K562 (cell line): Measurements from ENCODE around the gene KDM2A. TPM values are rescaled to one million over a fixed set of nuclear protein-coding genes. Genes with fewer than 3 reads are reported as not detected.

Source experiments
- CEBPB ChIP-seq: fragments of 450-650 bp; IDR thresholded peaks from 2 replicates; pipeline ENCODE4 v1.6.1; 2016; ENCODE audit warnings: missing genetic modification characterization, missing compliant biosample characterization
- CHD1 ChIP-seq: fragments of 200-600 bp; sonication (generic); IDR thresholded peaks from one replicate; pipeline ENCODE4 v1.6.1; 2012; ENCODE audit warnings: mild to moderate bottlenecking, moderate library complexity, low read length, inconsistent platforms
- ETS2 ChIP-seq: IDR thresholded peaks from 2 replicates; pipeline ENCODE4 v1.6.1; 2016; ENCODE audit warnings: borderline replicate concordance, missing genetic modification characterization, mild to moderate bottlenecking, moderate library complexity, missing compliant biosample characterization; ENCODE audit not compliant: poor library complexity, severe bottlenecking
- NCOA1 ChIP-seq: fragments of 450-650 bp; IDR thresholded peaks from 2 replicates; pipeline ENCODE4 v1.6.1; 2016; ENCODE audit warnings: low read depth
- PURB ChIP-seq: sonication (generic); formaldehyde crosslinking; IDR thresholded peaks from 2 replicates; pipeline ENCODE4 v1.9.0; 2021; ENCODE audit warnings: low read depth, mild to moderate bottlenecking, missing genetic modification reagents
- RBM14 ChIP-seq: fragments of 200-400 bp; formaldehyde crosslinking; IDR thresholded peaks from 2 replicates; pipeline ENCODE4 v1.6.1; 2018; ENCODE audit warnings: low read depth, mild to moderate bottlenecking, low read length, moderate library complexity, borderline replicate concordance; ENCODE audit not compliant: insufficient read depth
- SP1 ChIP-seq: sonication (generic); formaldehyde crosslinking; IDR thresholded peaks from 2 replicates; pipeline ENCODE4 v1.8.1; 2022; ENCODE audit warnings: mild to moderate bottlenecking, missing genetic modification reagents
- ZNF124 ChIP-seq: sonication (generic); formaldehyde crosslinking; IDR thresholded peaks from 2 replicates; pipeline ENCODE4 v1.8.1; 2022; ENCODE audit warnings: missing genetic modification reagents
- ZNF23 ChIP-seq: fragments of 250-450 bp; sonication (Bioruptor Pico); IDR thresholded peaks from 2 replicates; pipeline ENCODE4 v1.4.0; 2020; ENCODE audit warnings: mild to moderate bottlenecking
- ZNF431 ChIP-seq: sonication (generic); formaldehyde crosslinking; IDR thresholded peaks from 2 replicates; pipeline ENCODE4 v1.8.0; 2022; ENCODE audit warnings: mild to moderate bottlenecking, missing genetic modification reagents
- polyA plus RNA-seq, 8 experiments: library from polyadenylated mRNA; depleted of rRNA in 4 of 8; stranded (reverse) in 5 of 8; unstranded in 3 of 8; fragments of >200 nt; fragmentation: Nextera tagmentation in 2 of 8; fragmentation: Illumina TruSeq in 1 of 8; extraction: Ambion mirVana in 2 of 8; extraction: Trizol in 1 of 8; gene quantifications; 2 replicates each; pipeline versions ENCODE4 v1.2.1 to v1.2.3, GENCODE V29; 2011 to 2014; ENCODE audit warnings: inconsistent platforms in 1 of 8, missing spikeins in 1 of 8
- total RNA-seq, 7 experiments: library from RNA; depleted of rRNA in 6 of 7; stranded (reverse); fragments of >200 nt in 6 of 7; fragmentation: Illumina TruSeq in 2 of 7; extraction: Trizol in 2 of 7; gene quantifications; 2 replicates each; pipeline versions ENCODE4 v1.2.1 to v1.2.3, GENCODE V29; 2011 to 2021; ENCODE audit warnings: low replicate concordance in 1 of 7
- TF ChIP-seq, protein P1 (sequence below): fragments of 200-600 bp; sonication (generic); IDR thresholded peaks from one replicate; pipeline ENCODE4 v1.6.1; 2012; ENCODE audit warnings: mild to moderate bottlenecking, low read depth, low read length, inconsistent platforms
- TF ChIP-seq, protein P2 (sequence below), 2 experiments: fragments of 450-650 bp; conservative IDR thresholded peaks; 2 replicates each; pipeline ENCODE4 v1.6.1; 2017; ENCODE audit warnings: mild to moderate bottlenecking in 2 of 2, moderate library complexity in 2 of 2
- TF ChIP-seq, protein P3 (sequence below): fragments of 250-450 bp; sonication (Bioruptor Pico); IDR thresholded peaks from 2 replicates; pipeline ENCODE4 v1.8.0; 2021; ENCODE audit warnings: borderline replicate concordance, mild to moderate bottlenecking, moderate library complexity; ENCODE audit not compliant: poor library complexity, severe bottlenecking

The KDM2A gene
- total and polyA plus RNA-seq, 9 of the 15 experiments (the other 6 are each of a cell fraction or from before 2014, with no cell fraction given): 5.0 to 39.3 (median 21.3) TPM

DNA sequence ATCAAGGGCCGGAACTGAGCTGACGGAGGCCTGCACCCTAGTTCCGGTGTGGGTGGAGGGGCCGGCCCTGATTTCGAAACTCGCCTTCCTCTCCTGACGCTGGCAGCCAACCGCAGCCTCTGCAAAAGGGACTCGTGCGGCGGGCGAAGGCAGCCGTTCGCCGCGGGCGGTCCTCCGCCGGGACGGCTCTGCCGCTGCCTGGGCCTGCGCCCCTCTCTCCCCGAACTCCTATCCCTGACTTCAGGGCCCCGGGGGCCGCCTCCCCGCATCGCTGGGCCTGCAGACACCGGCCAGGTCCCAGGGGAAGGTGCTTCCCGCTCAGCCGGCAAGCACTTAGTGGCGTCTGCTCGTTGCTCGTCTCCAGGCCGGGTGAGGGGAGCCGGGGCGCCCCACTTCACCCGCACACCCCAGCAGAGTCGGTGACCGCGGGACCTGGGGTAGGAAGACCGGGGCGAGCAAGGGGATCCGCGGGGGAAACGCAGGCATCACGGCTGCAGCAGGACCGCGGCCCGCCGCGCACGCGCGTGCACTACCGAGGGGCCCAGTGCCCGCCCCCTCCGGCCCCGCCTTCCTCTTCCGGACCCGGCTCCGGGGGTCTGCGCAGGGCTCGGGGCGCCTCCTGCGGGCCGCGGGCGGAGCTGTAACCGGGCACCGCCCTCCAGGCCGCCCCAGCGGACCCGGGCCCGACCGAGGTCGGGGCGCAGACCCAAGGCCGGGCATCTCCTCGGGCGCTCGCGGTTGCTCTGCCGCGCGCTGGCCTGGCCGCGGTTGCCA lies 169.6 kb downstream of the KDM2A start (continued):
- TF ChIP-seq, protein P1, sequence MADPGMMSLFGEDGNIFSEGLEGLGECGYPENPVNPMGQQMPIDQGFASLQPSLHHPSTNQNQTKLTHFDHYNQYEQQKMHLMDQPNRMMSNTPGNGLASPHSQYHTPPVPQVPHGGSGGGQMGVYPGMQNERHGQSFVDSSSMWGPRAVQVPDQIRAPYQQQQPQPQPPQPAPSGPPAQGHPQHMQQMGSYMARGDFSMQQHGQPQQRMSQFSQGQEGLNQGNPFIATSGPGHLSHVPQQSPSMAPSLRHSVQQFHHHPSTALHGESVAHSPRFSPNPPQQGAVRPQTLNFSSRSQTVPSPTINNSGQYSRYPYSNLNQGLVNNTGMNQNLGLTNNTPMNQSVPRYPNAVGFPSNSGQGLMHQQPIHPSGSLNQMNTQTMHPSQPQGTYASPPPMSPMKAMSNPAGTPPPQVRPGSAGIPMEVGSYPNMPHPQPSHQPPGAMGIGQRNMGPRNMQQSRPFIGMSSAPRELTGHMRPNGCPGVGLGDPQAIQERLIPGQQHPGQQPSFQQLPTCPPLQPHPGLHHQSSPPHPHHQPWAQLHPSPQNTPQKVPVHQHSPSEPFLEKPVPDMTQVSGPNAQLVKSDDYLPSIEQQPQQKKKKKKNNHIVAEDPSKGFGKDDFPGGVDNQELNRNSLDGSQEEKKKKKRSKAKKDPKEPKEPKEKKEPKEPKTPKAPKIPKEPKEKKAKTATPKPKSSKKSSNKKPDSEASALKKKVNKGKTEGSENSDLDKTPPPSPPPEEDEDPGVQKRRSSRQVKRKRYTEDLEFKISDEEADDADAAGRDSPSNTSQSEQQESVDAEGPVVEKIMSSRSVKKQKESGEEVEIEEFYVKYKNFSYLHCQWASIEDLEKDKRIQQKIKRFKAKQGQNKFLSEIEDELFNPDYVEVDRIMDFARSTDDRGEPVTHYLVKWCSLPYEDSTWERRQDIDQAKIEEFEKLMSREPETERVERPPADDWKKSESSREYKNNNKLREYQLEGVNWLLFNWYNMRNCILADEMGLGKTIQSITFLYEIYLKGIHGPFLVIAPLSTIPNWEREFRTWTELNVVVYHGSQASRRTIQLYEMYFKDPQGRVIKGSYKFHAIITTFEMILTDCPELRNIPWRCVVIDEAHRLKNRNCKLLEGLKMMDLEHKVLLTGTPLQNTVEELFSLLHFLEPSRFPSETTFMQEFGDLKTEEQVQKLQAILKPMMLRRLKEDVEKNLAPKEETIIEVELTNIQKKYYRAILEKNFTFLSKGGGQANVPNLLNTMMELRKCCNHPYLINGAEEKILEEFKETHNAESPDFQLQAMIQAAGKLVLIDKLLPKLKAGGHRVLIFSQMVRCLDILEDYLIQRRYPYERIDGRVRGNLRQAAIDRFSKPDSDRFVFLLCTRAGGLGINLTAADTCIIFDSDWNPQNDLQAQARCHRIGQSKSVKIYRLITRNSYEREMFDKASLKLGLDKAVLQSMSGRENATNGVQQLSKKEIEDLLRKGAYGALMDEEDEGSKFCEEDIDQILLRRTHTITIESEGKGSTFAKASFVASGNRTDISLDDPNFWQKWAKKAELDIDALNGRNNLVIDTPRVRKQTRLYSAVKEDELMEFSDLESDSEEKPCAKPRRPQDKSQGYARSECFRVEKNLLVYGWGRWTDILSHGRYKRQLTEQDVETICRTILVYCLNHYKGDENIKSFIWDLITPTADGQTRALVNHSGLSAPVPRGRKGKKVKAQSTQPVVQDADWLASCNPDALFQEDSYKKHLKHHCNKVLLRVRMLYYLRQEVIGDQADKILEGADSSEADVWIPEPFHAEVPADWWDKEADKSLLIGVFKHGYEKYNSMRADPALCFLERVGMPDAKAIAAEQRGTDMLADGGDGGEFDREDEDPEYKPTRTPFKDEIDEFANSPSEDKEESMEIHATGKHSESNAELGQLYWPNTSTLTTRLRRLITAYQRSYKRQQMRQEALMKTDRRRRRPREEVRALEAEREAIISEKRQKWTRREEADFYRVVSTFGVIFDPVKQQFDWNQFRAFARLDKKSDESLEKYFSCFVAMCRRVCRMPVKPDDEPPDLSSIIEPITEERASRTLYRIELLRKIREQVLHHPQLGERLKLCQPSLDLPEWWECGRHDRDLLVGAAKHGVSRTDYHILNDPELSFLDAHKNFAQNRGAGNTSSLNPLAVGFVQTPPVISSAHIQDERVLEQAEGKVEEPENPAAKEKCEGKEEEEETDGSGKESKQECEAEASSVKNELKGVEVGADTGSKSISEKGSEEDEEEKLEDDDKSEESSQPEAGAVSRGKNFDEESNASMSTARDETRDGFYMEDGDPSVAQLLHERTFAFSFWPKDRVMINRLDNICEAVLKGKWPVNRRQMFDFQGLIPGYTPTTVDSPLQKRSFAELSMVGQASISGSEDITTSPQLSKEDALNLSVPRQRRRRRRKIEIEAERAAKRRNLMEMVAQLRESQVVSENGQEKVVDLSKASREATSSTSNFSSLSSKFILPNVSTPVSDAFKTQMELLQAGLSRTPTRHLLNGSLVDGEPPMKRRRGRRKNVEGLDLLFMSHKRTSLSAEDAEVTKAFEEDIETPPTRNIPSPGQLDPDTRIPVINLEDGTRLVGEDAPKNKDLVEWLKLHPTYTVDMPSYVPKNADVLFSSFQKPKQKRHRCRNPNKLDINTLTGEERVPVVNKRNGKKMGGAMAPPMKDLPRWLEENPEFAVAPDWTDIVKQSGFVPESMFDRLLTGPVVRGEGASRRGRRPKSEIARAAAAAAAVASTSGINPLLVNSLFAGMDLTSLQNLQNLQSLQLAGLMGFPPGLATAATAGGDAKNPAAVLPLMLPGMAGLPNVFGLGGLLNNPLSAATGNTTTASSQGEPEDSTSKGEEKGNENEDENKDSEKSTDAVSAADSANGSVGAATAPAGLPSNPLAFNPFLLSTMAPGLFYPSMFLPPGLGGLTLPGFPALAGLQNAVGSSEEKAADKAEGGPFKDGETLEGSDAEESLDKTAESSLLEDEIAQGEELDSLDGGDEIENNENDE: no peak
- TF ChIP-seq SP1 (CRISPR knock-in tag) (peak; percentile 62), CEBPB (tag) (peak; percentile 98), NCOA1 (peak; percentile 58; the same call in 1 of the 2 replicates), ZNF431 (CRISPR knock-in tag) (0 out of 2 replicates have a peak, but pooled peaks have one; percentile 47), RBM14 (peak; percentile 87; the same call in 1 of the 2 replicates), CHD1 (peak; percentile 47), ZNF124 (CRISPR knock-in tag) (no peak), ETS2 (tag) (no peak), ZNF23 (CRISPR knock-in tag) (no peak), PURB (no peak)
- TF ChIP-seq, protein P2, sequence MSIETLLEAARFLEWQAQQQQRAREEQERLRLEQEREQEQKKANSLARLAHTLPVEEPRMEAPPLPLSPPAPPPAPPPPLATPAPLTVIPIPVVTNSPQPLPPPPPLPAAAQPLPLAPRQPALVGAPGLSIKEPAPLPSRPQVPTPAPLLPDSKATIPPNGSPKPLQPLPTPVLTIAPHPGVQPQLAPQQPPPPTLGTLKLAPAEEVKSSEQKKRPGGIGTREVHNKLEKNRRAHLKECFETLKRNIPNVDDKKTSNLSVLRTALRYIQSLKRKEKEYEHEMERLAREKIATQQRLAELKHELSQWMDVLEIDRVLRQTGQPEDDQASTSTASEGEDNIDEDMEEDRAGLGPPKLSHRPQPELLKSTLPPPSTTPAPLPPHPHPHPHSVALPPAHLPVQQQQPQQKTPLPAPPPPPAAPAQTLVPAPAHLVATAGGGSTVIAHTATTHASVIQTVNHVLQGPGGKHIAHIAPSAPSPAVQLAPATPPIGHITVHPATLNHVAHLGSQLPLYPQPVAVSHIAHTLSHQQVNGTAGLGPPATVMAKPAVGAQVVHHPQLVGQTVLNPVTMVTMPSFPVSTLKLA (conservative IDR thresholded peaks at IDR 0.05): peak in 1 of 2 experiments; percentile 81; a peak in 3 of 4 replicates
- TF ChIP-seq, protein P3, sequence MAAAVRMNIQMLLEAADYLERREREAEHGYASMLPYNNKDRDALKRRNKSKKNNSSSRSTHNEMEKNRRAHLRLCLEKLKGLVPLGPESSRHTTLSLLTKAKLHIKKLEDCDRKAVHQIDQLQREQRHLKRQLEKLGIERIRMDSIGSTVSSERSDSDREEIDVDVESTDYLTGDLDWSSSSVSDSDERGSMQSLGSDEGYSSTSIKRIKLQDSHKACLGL (CRISPR knock-in tag): no peak
